HepG2 (cell line): ENCODE data around the gene LRRC15. TPM values are rescaled to one million over a fixed set of nuclear protein-coding genes. Genes with fewer than 3 reads are reported as not detected.
A peak's percentile ranks its signal among the peaks of the same experiment; 100 is the strongest.

ENCODE experiments used
- AKAP8 ChIP-seq: sonication (generic); formaldehyde crosslinking; IDR thresholded peaks from 2 replicates; pipeline ENCODE4 v1.5.1; 2020; ENCODE audit warnings: mild to moderate bottlenecking, missing genetic modification reagents
- GTF3A ChIP-seq: sonication (generic); formaldehyde crosslinking; conservative IDR thresholded peaks from 2 replicates; pipeline ENCODE4 v1.4.0; 2020; ENCODE audit warnings: mild to moderate bottlenecking, missing genetic modification reagents
- HNF4A ChIP-seq: sonication (generic); formaldehyde crosslinking; IDR thresholded peaks from 2 replicates; pipeline ENCODE4 v1.4.0; 2020; ENCODE audit warnings: missing genetic modification reagents
- KDM6A ChIP-seq: IDR thresholded peaks from 2 replicates; pipeline ENCODE4 v1.6.1; 2016; ENCODE audit warnings: low read depth
- PHB2 ChIP-seq: fragments of 450-650 bp; IDR thresholded peaks from 2 replicates; pipeline ENCODE4 v1.6.1; 2018; ENCODE audit not compliant: partially characterized antibody
- SKI ChIP-seq: fragments of 450-650 bp; IDR thresholded peaks from one replicate; pipeline ENCODE4 v1.6.1; 2018; ENCODE audit warnings: mild to moderate bottlenecking; ENCODE audit not compliant: partially characterized antibody
- ZNF20 ChIP-seq: sonication (generic); formaldehyde crosslinking; IDR thresholded peaks from 2 replicates; pipeline ENCODE4 v1.4.0; 2020; ENCODE audit warnings: mild to moderate bottlenecking, moderate library complexity, missing genetic modification reagents
- ZNF441 ChIP-seq: sonication (generic); formaldehyde crosslinking; IDR thresholded peaks from 2 replicates; pipeline ENCODE4 v1.7.0; 2021; ENCODE audit warnings: missing genetic modification reagents, borderline replicate concordance
- ZNF570 ChIP-seq: sonication (generic); formaldehyde crosslinking; IDR thresholded peaks from 2 replicates; pipeline ENCODE4 v1.4.0; 2020; ENCODE audit warnings: mild to moderate bottlenecking, missing genetic modification reagents, borderline replicate concordance
- ZNF598 ChIP-seq: sonication (generic); formaldehyde crosslinking; IDR thresholded peaks from 2 replicates; pipeline ENCODE4 v1.5.1; 2020; ENCODE audit warnings: mild to moderate bottlenecking, missing genetic modification reagents, borderline replicate concordance
- ZSCAN12 ChIP-seq: sonication (generic); formaldehyde crosslinking; IDR thresholded peaks from 2 replicates; pipeline ENCODE4 v1.9.0; 2021; ENCODE audit warnings: mild to moderate bottlenecking, missing genetic modification reagents
- polyA plus RNA-seq, 8 experiments: library from polyadenylated mRNA; depleted of rRNA in 3 of 8; stranded (reverse) in 7 of 8; unstranded in 1 of 8; fragments of >200 nt; fragmentation: Illumina TruSeq in 4 of 8; extraction: Trizol in 4 of 8; gene quantifications; 2 replicates each; pipeline versions ENCODE4 v1.2.1 to v1.2.3, GENCODE V29; 2011 to 2016; ENCODE audit warnings: low read depth in 4 of 8, missing spikeins in 1 of 8, mixed read lengths in 1 of 8; ENCODE audit not compliant: insufficient read depth in 1 of 8
- total RNA-seq, 5 experiments: library from RNA; depleted of rRNA; stranded (reverse); fragments of >200 nt; fragmentation: Illumina TruSeq; extraction: Trizol; gene quantifications; 2 replicates each; pipeline ENCODE4 v1.2.3, GENCODE V29; 2016; ENCODE audit warnings: low read depth in 1 of 5
- TF ChIP-seq, protein P1 (sequence below): sonication (generic); formaldehyde crosslinking; IDR thresholded peaks from 2 replicates; pipeline ENCODE4 v1.5.1; 2020; ENCODE audit warnings: mild to moderate bottlenecking, missing genetic modification reagents, moderate library complexity
- TF ChIP-seq, protein P2 (sequence below): sonication (generic); formaldehyde crosslinking; IDR thresholded peaks from 2 replicates; pipeline ENCODE4 v1.4.0; 2020; ENCODE audit warnings: missing genetic modification reagents
- TF ChIP-seq, protein P3 (sequence below): conservative IDR thresholded peaks from 2 replicates; pipeline ENCODE4 v1.6.1; 2018; ENCODE audit warnings: missing genetic modification reagents
- TF ChIP-seq, protein P4 (sequence below): sonication (generic); formaldehyde crosslinking; IDR thresholded peaks from 2 replicates; pipeline ENCODE4 v1.4.0; 2020; ENCODE audit warnings: mild to moderate bottlenecking, missing genetic modification reagents
- TF ChIP-seq, protein P5 (sequence below): sonication (generic); formaldehyde crosslinking; IDR thresholded peaks from 2 replicates; pipeline ENCODE4 v1.5.0; 2020; ENCODE audit warnings: missing genetic modification reagents, mild to moderate bottlenecking, borderline replicate concordance

Gene LRRC15
- total and polyA plus RNA-seq, 2 of the 13 experiments (the other 11 are each of a cell fraction or from before 2014, with no cell fraction given): not detected

DNA sequence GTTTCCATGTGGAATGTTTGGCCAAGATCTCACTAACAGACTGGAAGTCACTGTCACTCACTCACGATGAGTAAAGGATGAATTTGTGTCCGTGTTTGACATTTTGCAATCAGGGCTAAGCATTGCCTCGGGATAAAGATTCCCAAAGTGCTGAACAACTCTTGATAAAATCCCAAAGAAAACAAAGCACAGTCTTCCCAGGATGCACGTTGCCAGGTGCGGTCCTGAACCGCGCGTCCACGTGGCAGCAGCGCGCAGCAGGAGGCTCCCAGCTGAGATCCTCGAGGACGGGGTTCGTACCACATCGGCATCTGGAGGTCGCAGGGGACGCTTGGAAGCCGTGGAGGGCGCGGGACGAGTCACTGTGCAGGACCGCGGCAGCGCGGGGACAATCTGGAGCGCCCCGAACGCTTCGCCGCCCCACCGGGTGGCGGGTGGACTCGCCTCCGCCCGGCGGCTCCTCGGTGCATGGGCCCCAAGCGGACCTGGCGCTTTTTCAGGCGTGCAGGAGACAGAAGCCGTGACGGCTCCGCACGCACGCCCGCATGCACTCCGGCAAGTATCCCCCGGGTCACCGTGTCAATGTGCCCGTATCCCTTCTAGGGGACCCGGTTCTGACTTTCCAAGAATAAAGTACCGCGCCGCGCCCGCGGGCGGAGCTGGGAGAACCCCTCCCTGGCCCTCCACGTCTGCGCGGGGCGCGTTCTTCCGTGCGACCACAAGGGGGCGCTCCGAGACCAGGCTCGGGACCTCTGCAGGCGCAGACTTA, 36.1 kb downstream of the LRRC15 start (continued):
- TF ChIP-seq, protein P1, sequence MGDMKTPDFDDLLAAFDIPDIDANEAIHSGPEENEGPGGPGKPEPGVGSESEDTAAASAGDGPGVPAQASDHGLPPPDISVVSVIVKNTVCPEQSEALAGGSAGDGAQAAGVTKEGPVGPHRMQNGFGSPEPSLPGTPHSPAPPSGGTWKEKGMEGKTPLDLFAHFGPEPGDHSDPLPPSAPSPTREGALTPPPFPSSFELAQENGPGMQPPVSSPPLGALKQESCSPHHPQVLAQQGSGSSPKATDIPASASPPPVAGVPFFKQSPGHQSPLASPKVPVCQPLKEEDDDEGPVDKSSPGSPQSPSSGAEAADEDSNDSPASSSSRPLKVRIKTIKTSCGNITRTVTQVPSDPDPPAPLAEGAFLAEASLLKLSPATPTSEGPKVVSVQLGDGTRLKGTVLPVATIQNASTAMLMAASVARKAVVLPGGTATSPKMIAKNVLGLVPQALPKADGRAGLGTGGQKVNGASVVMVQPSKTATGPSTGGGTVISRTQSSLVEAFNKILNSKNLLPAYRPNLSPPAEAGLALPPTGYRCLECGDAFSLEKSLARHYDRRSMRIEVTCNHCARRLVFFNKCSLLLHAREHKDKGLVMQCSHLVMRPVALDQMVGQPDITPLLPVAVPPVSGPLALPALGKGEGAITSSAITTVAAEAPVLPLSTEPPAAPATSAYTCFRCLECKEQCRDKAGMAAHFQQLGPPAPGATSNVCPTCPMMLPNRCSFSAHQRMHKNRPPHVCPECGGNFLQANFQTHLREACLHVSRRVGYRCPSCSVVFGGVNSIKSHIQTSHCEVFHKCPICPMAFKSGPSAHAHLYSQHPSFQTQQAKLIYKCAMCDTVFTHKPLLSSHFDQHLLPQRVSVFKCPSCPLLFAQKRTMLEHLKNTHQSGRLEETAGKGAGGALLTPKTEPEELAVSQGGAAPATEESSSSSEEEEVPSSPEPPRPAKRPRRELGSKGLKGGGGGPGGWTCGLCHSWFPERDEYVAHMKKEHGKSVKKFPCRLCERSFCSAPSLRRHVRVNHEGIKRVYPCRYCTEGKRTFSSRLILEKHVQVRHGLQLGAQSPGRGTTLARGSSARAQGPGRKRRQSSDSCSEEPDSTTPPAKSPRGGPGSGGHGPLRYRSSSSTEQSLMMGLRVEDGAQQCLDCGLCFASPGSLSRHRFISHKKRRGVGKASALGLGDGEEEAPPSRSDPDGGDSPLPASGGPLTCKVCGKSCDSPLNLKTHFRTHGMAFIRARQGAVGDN: peak; percentile 100
- TF ChIP-seq, protein P2, sequence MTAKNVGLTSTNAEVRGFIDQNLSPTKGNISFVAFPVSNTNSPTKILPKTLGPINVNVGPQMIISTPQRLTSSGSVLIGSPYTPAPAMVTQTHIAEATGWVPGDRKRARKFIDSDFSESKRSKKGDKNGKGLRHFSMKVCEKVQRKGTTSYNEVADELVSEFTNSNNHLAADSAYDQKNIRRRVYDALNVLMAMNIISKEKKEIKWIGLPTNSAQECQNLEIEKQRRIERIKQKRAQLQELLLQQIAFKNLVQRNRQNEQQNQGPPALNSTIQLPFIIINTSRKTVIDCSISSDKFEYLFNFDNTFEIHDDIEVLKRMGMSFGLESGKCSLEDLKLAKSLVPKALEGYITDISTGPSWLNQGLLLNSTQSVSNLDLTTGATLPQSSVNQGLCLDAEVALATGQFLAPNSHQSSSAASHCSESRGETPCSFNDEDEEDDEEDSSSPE (CRISPR knock-in tag): peak; percentile 87
- TF ChIP-seq, protein P3, sequence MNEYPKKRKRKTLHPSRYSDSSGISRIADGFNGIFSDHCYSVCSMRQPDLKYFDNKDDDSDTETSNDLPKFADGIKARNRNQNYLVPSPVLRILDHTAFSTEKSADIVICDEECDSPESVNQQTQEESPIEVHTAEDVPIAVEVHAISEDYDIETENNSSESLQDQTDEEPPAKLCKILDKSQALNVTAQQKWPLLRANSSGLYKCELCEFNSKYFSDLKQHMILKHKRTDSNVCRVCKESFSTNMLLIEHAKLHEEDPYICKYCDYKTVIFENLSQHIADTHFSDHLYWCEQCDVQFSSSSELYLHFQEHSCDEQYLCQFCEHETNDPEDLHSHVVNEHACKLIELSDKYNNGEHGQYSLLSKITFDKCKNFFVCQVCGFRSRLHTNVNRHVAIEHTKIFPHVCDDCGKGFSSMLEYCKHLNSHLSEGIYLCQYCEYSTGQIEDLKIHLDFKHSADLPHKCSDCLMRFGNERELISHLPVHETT (CRISPR knock-in tag): no peak
- TF ChIP-seq GTF3A (no peak), ZNF598 (CRISPR knock-in tag) (peak; percentile 96), AKAP8 (0 out of 2 replicates have a peak, but pooled peaks have one; percentile 75), PHB2 (no peak), KDM6A (peak; percentile 22; the same call in 1 of the 2 replicates), SKI (peak; percentile 19), ZNF441 (CRISPR knock-in tag) (peak; percentile 88; the same call in 1 of the 2 replicates), ZSCAN12 (0 out of 2 replicates have a peak, but pooled peaks have one; percentile 62), ZNF570 (CRISPR knock-in tag) (0 out of 2 replicates have a peak, but pooled peaks have one; percentile 63), HNF4A (no peak; the same call in none of the 2 replicates), ZNF20 (CRISPR knock-in tag) (peak; percentile 94)
- TF ChIP-seq, protein P4, sequence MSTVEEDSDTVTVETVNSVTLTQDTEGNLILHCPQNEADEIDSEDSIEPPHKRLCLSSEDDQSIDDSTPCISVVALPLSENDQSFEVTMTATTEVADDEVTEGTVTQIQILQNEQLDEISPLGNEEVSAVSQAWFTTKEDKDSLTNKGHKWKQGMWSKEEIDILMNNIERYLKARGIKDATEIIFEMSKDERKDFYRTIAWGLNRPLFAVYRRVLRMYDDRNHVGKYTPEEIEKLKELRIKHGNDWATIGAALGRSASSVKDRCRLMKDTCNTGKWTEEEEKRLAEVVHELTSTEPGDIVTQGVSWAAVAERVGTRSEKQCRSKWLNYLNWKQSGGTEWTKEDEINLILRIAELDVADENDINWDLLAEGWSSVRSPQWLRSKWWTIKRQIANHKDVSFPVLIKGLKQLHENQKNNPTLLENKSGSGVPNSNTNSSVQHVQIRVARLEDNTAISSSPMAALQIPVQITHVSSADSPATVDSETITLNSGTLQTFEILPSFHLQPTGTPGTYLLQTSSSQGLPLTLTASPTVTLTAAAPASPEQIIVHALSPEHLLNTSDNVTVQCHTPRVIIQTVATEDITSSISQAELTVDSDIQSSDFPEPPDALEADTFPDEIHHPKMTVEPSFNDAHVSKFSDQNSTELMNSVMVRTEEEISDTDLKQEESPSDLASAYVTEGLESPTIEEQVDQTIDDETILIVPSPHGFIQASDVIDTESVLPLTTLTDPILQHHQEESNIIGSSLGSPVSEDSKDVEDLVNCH (CRISPR knock-in tag): no peak
- TF ChIP-seq, protein P5, sequence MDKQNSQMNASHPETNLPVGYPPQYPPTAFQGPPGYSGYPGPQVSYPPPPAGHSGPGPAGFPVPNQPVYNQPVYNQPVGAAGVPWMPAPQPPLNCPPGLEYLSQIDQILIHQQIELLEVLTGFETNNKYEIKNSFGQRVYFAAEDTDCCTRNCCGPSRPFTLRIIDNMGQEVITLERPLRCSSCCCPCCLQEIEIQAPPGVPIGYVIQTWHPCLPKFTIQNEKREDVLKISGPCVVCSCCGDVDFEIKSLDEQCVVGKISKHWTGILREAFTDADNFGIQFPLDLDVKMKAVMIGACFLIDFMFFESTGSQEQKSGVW (CRISPR knock-in tag): 0 out of 2 replicates have a peak, but pooled peaks have one; percentile 39
